ENCODE measurements around the gene GRAMD1A. TPM values are rescaled to one million over a fixed set of nuclear protein-coding genes. Genes with fewer than 3 reads are reported as not detected.
A peak's percentile ranks its signal among the peaks of the same experiment; 100 is the strongest.
"Not testable (repeated sequence)": the region's sequence is repeated elsewhere in the genome, so short reads cannot be mapped to it uniquely, and the experiment has no call there.

The GRAMD1A gene
- total RNA-seq, 6 experiments from 2014 or later: 10.4 to 34.8 (median 15.4) TPM

DNA sequence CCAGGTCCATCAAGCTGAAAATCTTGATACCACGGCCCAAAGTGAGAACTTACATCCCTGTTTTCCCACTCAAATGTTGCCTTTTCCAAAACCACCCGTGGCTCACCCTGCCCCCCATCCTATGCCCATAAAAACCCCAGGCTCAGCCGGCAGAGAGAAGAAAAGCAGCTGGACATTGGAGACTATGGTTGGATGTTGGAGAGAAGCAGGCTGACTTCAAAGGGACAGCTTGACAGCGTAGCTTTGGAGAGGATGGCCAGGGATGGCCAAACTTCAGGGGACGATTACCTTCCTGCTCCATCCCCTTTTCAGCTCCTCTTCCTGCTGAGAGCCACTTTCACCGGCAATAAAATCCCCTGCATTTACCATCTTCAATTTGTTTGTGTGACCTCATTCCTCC lies 32.6 kb upstream of the GRAMD1A start:
- DNase-seq (no peak), ATAC-seq (no peak)
- H3K4me3 ChIP-seq: no peak overlapping the region
- 66% methylated on average over 4 of the region's 6 CpGs for WGBS (ENCODE audit: insufficient coverage, low coverage, low lambda C conversion rate, missing lambda C conversion rate)
- peaks cover 0 to 7% (median 0%) of the 10 kb centered on the region in 4 donors for H3K4me1 ChIP-seq
- H3K27me3 ChIP-seq: no peaks in the 10 kb centered on the region
- intact Hi-C loops (cut with DNase I): no loop called here
- H3K27ac ChIP-seq: no peak overlapping the region
- H3K9me3 ChIP-seq: no peaks in the 10 kb centered on the region
- TF ChIP-seq POLR2A (IDR thresholded peaks at IDR 0.05): no peak
- TF ChIP-seq CTCF (IDR thresholded peaks at IDR 0.05): no peak
- H3K36me3 ChIP-seq: no peaks in the 10 kb centered on the region

- Histone ChIP-seq H3K27me3 (no peaks in the 10 kb centered on the region), H3K27ac (no peak overlapping the region), H3K9me3 (no peaks in the 10 kb centered on the region), H3K4me1 (peaks cover 0 to 4% (median 2%) of the 10 kb centered on the region in 4 donors), H3K4me3 (no peak overlapping the region), H3K36me3 (no peaks in the 10 kb centered on the region)
- no CpG with 5 or more reads among the region's 6 CpGs for WGBS (ENCODE audit: insufficient coverage, low coverage, low lambda C conversion rate, missing lambda C conversion rate)
- intact Hi-C loops (cut with DNase I): loop anchor here (5.0 kb wide), 1 partner anchor 43 kb away; no protein-coding TSS in a partner anchor
- ATAC-seq (no peak), DNase-seq (no peak)
- TF ChIP-seq CTCF (IDR thresholded peaks at IDR 0.05) (no peak), POLR2A (IDR thresholded peaks at IDR 0.05) (no peak)
These were observed 30.4 kb upstream of the GRAMD1A start for GRCh38 chr19:34969721-34970120.

DNA sequence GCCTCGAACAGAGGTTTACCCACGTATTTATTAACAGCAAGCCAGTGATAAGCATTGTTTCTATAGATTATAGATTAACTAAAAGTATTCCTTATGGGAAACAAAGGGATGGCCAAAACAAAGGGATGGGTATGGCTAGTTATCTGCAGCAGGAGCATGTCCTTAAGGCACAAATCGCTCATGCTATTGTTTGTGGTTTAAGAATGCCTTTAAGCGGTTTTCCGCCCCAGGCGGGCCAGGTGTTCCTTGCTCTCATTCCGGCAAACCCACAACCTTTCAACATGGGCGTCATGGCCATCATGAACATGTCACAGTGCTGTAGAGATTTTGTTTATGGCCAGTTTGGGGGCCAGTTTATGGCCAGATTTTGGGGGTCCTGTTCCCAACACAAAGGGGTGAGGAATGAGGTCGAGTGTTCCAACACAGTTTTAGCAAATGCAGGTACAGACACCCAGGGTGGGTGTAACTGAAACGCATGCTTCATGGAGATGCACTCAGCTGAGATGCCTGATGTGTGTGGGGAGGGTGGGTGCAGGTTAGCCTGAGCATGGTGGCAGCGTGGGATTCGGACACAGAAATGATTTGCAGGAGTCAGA lies 29.8 kb upstream of the GRAMD1A start:
- not testable (repeated sequence) for ATAC-seq, H3K27me3 ChIP-seq, H3K4me3 ChIP-seq, H3K27ac ChIP-seq, H3K9me3 ChIP-seq, H3K36me3 ChIP-seq, H3K4me1 ChIP-seq
- WGBS (ENCODE audit: insufficient coverage, low coverage, low lambda C conversion rate, missing lambda C conversion rate): 64% methylated on average over 6 of the region's 12 CpGs
- peak in 1 of 3 donors; percentile 27 for DNase-seq
- intact Hi-C loops (cut with DNase I): loop anchor here (5.0 kb wide), 1 partner anchor 42 kb away; no protein-coding TSS in a partner anchor

DNA sequence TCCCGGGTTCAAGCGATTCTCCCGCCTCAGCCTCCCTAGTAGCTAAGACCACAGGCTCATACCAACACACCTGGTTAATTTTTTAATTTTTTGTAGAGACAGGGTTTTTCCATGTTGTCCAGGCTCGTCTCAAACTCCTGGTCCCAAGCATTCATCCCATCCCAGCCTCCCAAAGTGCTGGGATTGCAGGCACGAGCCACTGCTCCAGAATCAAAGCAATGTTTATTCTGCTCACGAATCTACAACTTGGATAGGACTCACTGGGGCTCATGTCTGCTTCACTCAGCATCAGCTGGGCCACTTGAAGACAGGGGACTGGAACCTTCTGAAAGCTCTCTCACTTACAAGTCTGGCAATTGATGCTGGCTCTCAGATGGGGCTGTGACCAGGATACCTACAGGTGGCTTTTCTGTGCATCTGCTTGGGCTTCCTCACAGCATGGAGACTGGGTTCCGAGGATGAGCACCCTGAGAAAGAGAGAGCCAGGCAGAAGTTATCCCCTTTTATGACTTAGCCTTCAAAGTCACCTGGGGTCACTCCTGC lies 27.9 kb upstream of the GRAMD1A start:
- Histone ChIP-seq H3K36me3 (no peaks in the 10 kb centered on the region), H3K9me3 (peaks cover 0 to 5% (median 0%) of the 10 kb centered on the region in 4 donors), H3K27ac (no peak overlapping the region), H3K27me3 (no peaks in the 10 kb centered on the region), H3K4me3 (no peak overlapping the region), H3K4me1 (peaks cover 0 to 10% (median 2%) of the 10 kb centered on the region in 4 donors)
- ATAC-seq (no peak), DNase-seq (peak in 2 of 3 donors; percentile 7 to 21)
- intact Hi-C loops (cut with DNase I): loop anchor here (5.0 kb wide), 1 partner anchor 40 kb away; no protein-coding TSS in a partner anchor
- 89% methylated on average over 4 of the region's 7 CpGs for WGBS (ENCODE audit: insufficient coverage, low coverage, low lambda C conversion rate, missing lambda C conversion rate)
- TF ChIP-seq CTCF (IDR thresholded peaks at IDR 0.05): no peak
- no peak for TF ChIP-seq POLR2A (IDR thresholded peaks at IDR 0.05)

- 54% methylated on average over 5 of the region's 5 CpGs for WGBS (ENCODE audit: insufficient coverage, low coverage, low lambda C conversion rate, missing lambda C conversion rate)
- intact Hi-C loops (cut with DNase I): loop anchor here (5.0 kb wide), 1 partner anchor 38 kb away; no protein-coding TSS in a partner anchor
- Histone ChIP-seq H3K27ac (no peak overlapping the region), H3K4me3 (no peak overlapping the region), H3K36me3 (no peaks in the 10 kb centered on the region), H3K4me1 (peaks cover 0 to 10% (median 2%) of the 10 kb centered on the region in 4 donors), H3K9me3 (peaks cover 0 to 5% (median 0%) of the 10 kb centered on the region in 4 donors), H3K27me3 (no peaks in the 10 kb centered on the region)
- no peak for DNase-seq
- no peak for ATAC-seq
- TF ChIP-seq POLR2A (IDR thresholded peaks at IDR 0.05): no peak
- no peak for TF ChIP-seq CTCF (IDR thresholded peaks at IDR 0.05)
These were observed 25.5 kb upstream of the GRAMD1A start for GRCh38 chr19:34974646-34975045.

All from right lobe of liver (tissue), 6 donors.